Retinal pigment epithelial cell (primary cell): ENCODE measurements around the gene ZACN.

Source experiments
- DNase-seq: peaks from one replicate; pipeline ENCODE4 v3.0.0-alpha.2; 2010; ENCODE audit warnings: low read depth
- H3K4me3 ChIP-seq: 2 replicates; pipeline ENCODE4 v1.5.1; 2011; ENCODE audit warnings: mild to moderate bottlenecking, low read length, control low read depth, moderate library complexity
- CTCF ChIP-seq: conservative IDR thresholded peaks from 2 replicates; pipeline ENCODE4 v1.5.1; 2011; ENCODE audit warnings: low read depth, low read length, control low read depth, inconsistent platforms

The ZACN gene

GRCh38 chr17:76131051-76131691 is 52.2 kb downstream of the ZACN start:
- TF ChIP-seq CTCF: no peak
- no peak for DNase-seq
- H3K4me3 ChIP-seq: no peak overlapping the region

- TF ChIP-seq CTCF: no peak
- no peak overlapping the region for H3K4me3 ChIP-seq
- no peak for DNase-seq
Measured at GRCh38 chr17:76131692-76132573, 53.0 kb downstream of the ZACN start.
